Right lobe of liver (tissue), 6 donors: ENCODE data around the gene ANKS1B. TPM values are rescaled to one million over a fixed set of nuclear protein-coding genes. Genes with fewer than 3 reads are reported as not detected.

Experiments
- ATAC-seq, 4 donors: fragments of 200-7000 bp; cut with Tn5 transposase; one replicate each; pipeline ENCODE4 v1.9.1; 2020; ENCODE audit warnings: mild to moderate bottlenecking in 4 of 4, moderate library complexity in 4 of 4
- DNase-seq, 3 donors: peaks; one replicate each; pipeline ENCODE4 v3.0.0-alpha.2; 2020
- H3K27ac ChIP-seq, 3 donors: fragments of 200-600 bp; one replicate each; pipeline ENCODE4 v1.8.0; 2022
- H3K27me3 ChIP-seq, 2 donors: fragments of 200-600 bp; one replicate each; pipeline ENCODE4 v1.8.0; 2022
- H3K36me3 ChIP-seq, 4 donors: fragments of 200-600 bp; sonication (generic) in 1 of 4; one replicate each; pipeline versions ENCODE4 v1.5.1 to v1.8.0; 2017 to 2022; ENCODE audit warnings: control low read depth in 1 of 4
- H3K4me1 ChIP-seq, 4 donors: fragments of 200-600 bp; sonication (generic) in 1 of 4; one replicate each; pipeline versions ENCODE4 v1.5.1 to v1.8.0; 2017 to 2022; ENCODE audit warnings: control low read depth in 1 of 4
- H3K4me3 ChIP-seq, 3 donors: fragments of 200-600 bp; one replicate each; pipeline ENCODE4 v1.8.0; 2022
- H3K9me3 ChIP-seq, 4 donors: fragments of 200-600 bp; sonication (generic) in 1 of 4; one replicate each; pipeline versions ENCODE4 v1.5.1 to v1.8.0; 2017 to 2022; ENCODE audit warnings: control low read depth in 1 of 4
- POLR2A ChIP-seq: fragments of 450-650 bp; IDR thresholded peaks from one replicate; pipeline ENCODE4 v1.6.1; 2017; ENCODE audit warnings: antibody characterized with exemption, mild to moderate bottlenecking
- WGBS: methylation state at CpG from one replicate; pipeline ENCODE4 v1.1.6; 2018; ENCODE audit warnings: low coverage, low lambda C conversion rate; ENCODE audit not compliant: insufficient coverage; ENCODE audit errors: missing lambda C conversion rate; 5-methylcytosine and 5-hydroxymethylcytosine counted together
- intact Hi-C, 2 donors: fragments of 100-400 bp; cut with DNase I; formaldehyde crosslinking; loops; one replicate each; pipeline versions ENCODE4 v1.11.2 to v1.14.1; 2022
- total RNA-seq, 6 experiments: library from RNA; depleted of rRNA in 2 of 6; stranded (reverse); fragments of >200 nt in 2 of 6; fragmentation: NEBNext Ultra II Directional in 3 of 6; extraction: Animal tissue kit (Norgen Biotek cat#: 25700) in 3 of 6; gene quantifications; one replicate each; pipeline versions ENCODE4 v1.1.0 to v1.2.4, GENCODE V29; 2016 to 2023
- TF ChIP-seq, protein P1 (sequence below), 4 donors: fragments of 200-600 bp in 3 of 4; fragments of 450-650 bp in 1 of 4; IDR thresholded peaks; one replicate each; pipeline versions ENCODE4 v1.5.1 to v1.8.0; 2016 to 2022; ENCODE audit warnings: antibody characterized with exemption in 4 of 4, mild to moderate bottlenecking in 2 of 4
- donor health status: DM: no; HTN: yes; CAD: no.
- donor health status: DM: no; HTN: no; CAD: no.
- donor health status: DM: no; HTN: no; CAD: no.
- donor health status: DM: no; HTN: yes; CAD: no.
- donor health status: DM: no; HTN: yes; CAD: no.

Gene ANKS1B
- total RNA-seq, 6 experiments from 2014 or later: 0.17 to 1.9 (median 0.44) TPM; not detected in 1

DNA sequence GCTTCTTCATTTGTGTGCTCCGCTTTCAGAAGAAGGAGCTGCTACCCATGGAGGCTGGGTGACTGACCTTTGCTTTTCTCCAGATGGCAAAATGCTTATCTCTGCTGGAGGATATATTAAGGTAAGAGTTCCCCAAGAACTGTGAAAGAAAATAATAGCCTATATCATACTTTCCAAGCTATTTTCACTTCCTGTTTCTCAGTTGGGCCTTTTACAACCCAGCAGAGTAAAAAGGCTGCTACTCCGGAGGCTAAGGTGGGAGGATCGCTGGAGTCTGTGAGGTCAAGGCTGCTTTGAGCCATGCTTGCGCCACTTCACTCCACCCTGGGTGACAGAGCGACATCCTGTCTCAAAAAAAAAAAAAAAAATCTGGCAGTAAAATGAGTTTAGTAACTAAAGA, 1257.5 kb downstream of the ANKS1B start:
- intact Hi-C loops: no loop called here
- H3K27me3 ChIP-seq: no peaks in the 10 kb centered on the region
- H3K36me3 ChIP-seq: peaks cover 0 to 33% (median 0%) of the 10 kb centered on the region in 4 donors
- H3K4me1 ChIP-seq: no peaks in the 10 kb centered on the region
- ATAC-seq (no peak), DNase-seq (no peak)
- 82% methylated on average over 5 of the region's 5 CpGs for WGBS
- no peak overlapping the region for H3K4me3 ChIP-seq
- no peaks in the 10 kb centered on the region for H3K9me3 ChIP-seq
- no peak overlapping the region for H3K27ac ChIP-seq
- TF ChIP-seq, protein P1, sequence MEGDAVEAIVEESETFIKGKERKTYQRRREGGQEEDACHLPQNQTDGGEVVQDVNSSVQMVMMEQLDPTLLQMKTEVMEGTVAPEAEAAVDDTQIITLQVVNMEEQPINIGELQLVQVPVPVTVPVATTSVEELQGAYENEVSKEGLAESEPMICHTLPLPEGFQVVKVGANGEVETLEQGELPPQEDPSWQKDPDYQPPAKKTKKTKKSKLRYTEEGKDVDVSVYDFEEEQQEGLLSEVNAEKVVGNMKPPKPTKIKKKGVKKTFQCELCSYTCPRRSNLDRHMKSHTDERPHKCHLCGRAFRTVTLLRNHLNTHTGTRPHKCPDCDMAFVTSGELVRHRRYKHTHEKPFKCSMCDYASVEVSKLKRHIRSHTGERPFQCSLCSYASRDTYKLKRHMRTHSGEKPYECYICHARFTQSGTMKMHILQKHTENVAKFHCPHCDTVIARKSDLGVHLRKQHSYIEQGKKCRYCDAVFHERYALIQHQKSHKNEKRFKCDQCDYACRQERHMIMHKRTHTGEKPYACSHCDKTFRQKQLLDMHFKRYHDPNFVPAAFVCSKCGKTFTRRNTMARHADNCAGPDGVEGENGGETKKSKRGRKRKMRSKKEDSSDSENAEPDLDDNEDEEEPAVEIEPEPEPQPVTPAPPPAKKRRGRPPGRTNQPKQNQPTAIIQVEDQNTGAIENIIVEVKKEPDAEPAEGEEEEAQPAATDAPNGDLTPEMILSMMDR (IDR thresholded peaks at IDR 0.05): no peak
- TF ChIP-seq POLR2A: no peak

DNA sequence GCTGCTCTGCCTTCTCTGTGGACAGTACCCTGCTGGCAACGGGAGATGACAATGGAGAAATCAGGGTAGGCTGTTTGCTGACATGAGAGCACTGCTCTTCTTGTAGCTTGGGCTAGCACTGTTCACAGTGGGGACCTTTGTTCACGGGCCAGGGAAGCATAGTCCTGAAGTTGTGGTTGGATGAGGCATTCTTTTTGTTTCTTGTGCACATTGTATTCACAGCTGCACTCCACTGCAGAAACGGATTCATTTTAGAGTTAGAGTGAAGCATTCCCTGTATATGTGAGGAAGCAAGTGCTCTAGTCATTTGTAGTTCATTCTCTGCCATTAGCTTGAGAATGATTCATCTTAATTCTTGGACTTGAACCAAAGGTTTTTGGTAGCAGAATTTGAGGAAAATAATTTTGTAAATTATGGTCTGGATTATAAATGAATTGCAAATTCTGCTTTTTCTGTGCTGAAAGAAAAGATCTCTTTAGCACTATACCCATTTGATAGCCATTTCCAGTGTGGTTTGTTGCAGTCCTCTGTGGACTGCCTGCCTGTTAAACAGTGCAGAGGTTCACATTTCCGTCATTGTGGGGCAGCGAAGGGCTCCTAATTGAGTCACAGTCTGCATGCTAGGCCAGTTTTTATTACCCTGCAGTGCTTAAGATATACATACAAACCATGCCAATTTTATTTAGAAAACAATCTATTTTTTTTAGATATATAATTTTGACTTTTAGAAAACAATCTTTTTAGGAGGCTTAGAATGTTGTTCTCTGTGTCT, 1259.1 kb downstream of the ANKS1B start:
- H3K36me3 ChIP-seq: peaks cover 0 to 33% (median 0%) of the 10 kb centered on the region in 4 donors
- no peak overlapping the region for H3K27ac ChIP-seq
- 51% methylated on average over 3 of the region's 5 CpGs for WGBS
- DNase-seq: no peak
- intact Hi-C loops: no loop called here
- H3K4me3 ChIP-seq: no peak overlapping the region
- peak; percentile 63 to 87 (median 84) for ATAC-seq
- H3K27me3 ChIP-seq: no peaks in the 10 kb centered on the region
- no peaks in the 10 kb centered on the region for H3K4me1 ChIP-seq
- H3K9me3 ChIP-seq: no peaks in the 10 kb centered on the region
- TF ChIP-seq, protein P1 (IDR thresholded peaks at IDR 0.05): peak; percentile 27 to 53 (median 44)
- no peak for TF ChIP-seq POLR2A

DNA sequence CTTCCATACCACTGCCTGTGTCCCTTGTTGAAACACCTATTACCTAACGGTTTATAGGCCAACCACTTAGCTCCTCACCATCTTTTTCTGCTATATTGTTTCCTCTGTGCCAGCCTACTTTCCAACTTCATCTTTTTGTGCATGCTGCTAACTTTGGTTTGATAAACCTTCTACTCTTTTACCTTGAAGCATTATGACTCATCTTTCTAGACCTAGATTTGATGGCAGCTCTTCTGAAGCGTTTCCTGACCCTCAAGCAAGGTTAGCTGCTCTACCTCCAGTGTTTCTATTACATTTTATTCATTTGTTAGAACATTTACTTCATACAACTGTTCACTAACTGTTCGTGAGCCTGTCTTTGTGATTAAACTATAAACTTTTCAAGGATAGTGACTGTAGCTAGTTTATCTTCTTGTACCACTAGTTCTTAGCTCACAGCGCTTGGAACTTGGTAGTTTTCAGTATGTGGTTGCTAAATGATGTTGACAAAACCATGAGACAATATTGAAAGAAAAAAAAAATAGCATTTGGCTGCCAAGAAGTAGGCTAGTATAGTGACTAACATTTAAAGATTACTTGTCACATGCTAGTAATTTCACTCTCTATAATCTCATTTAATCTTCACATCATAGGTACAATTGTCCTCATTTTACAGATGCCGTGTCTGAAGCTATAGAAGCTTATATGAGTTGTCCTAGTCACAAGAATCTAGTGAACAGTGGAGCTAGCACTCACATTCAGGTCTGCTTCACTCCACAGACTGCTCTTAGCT, 1260.2 kb downstream of the ANKS1B start:
- 74% methylated on average over 5 of the region's 5 CpGs for WGBS
- ATAC-seq (no peak), DNase-seq (no peak)
- no peaks in the 10 kb centered on the region for H3K4me1 ChIP-seq
- peaks cover 0 to 30% (median 0%) of the 10 kb centered on the region in 4 donors for H3K36me3 ChIP-seq
- no peak for TF ChIP-seq POLR2A
- TF ChIP-seq, protein P1 (IDR thresholded peaks at IDR 0.05): no peak
- H3K9me3 ChIP-seq: no peaks in the 10 kb centered on the region
- no peak overlapping the region for H3K4me3 ChIP-seq
- H3K27me3 ChIP-seq: no peaks in the 10 kb centered on the region
- intact Hi-C loops: no loop called here
- H3K27ac ChIP-seq: no peak overlapping the region

DNA sequence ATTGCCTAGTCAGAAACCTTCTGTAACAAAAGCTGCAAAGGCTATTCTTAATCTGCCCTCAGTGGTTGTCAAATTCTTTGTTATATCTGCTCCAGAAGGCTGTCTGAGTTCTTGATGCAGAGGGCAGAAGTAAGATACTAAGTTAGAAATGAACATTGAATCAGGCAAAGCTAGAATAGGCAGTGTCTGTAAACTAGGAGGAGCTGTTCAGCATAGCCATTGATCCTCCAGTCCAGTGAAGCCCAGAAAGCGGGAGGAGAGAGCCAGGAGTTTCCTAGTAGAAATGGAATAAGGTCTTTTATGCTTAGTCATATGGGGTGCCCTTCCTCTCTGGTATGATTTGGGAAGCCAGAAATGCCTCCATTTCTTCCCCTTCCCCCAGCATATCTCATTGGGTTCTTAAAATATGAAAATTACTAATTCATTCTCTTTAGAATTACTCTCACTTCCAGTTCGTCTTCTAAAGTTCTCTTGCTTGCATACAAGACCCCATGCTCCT, 1263.5 kb downstream of the ANKS1B start:
- H3K4me1 ChIP-seq: no peaks in the 10 kb centered on the region
- H3K27me3 ChIP-seq: no peaks in the 10 kb centered on the region
- intact Hi-C loops: no loop called here
- no peak overlapping the region for H3K4me3 ChIP-seq
- peaks cover 0 to 21% (median 0%) of the 10 kb centered on the region in 4 donors for H3K36me3 ChIP-seq
- no peak for DNase-seq
- ATAC-seq: no peak
- TF ChIP-seq POLR2A: no peak
- TF ChIP-seq, protein P1 (IDR thresholded peaks at IDR 0.05): no peak
- H3K9me3 ChIP-seq: no peaks in the 10 kb centered on the region
- WGBS: 83% methylated on average over 2 of the region's 2 CpGs
- H3K27ac ChIP-seq: no peak overlapping the region
